Gastrocnemius medialis (tissue), 4 donors: ENCODE results near the gene UBAP1L. TPM values are rescaled to one million over a fixed set of nuclear protein-coding genes. Genes with fewer than 3 reads are reported as not detected.

Experiments used
- ATAC-seq, 2 donors: fragments of 150-250 bp; one replicate each; pipeline ENCODE4 v1.9.1; 2016
- DNase-seq, 2 donors: peaks; one replicate each; pipeline ENCODE4 v3.0.0-alpha.2; 2019
- H3K27ac ChIP-seq, 4 donors: fragments of 200-600 bp; sonication (generic); 1 replicate in 1 of 4; 2 replicates in 3 of 4; pipeline ENCODE4 v1.5.1; 2016 to 2018; ENCODE audit warnings: mild to moderate bottlenecking in 2 of 4, moderate library complexity in 1 of 4
- H3K27me3 ChIP-seq, 3 donors: fragments of 200-600 bp; sonication (generic) in 2 of 3; 1 replicate in 1 of 3; 2 replicates in 2 of 3; pipeline versions ENCODE4 v1.5.1 to v1.6.0; 2016 to 2019; ENCODE audit warnings: mild to moderate bottlenecking in 1 of 3, moderate library complexity in 1 of 3
- H3K36me3 ChIP-seq, 2 donors: fragments of 200-600 bp; sonication (generic) in 1 of 2; one replicate each; pipeline ENCODE4 v1.5.1; 2017 to 2018
- H3K4me1 ChIP-seq, 2 donors: fragments of 200-600 bp; sonication (generic) in 1 of 2; one replicate each; pipeline ENCODE4 v1.5.1; 2016 to 2017; ENCODE audit warnings: mild to moderate bottlenecking in 2 of 2
- H3K4me3 ChIP-seq, 4 donors: fragments of 200-600 bp; sonication (generic) in 3 of 4; 1 replicate in 1 of 4; 2 replicates in 3 of 4; pipeline ENCODE4 v1.5.1; 2016 to 2019; ENCODE audit warnings: mild to moderate bottlenecking in 2 of 4
- H3K9me3 ChIP-seq, 3 donors: fragments of 200-600 bp; sonication (generic) in 2 of 3; 1 replicate in 1 of 3; 2 replicates in 2 of 3; pipeline ENCODE4 v1.5.1; 2016 to 2019
- CTCF ChIP-seq, 5 experiments: fragments of 450-650 bp in 3 of 5; fragments of 200-600 bp in 2 of 5; sonication (generic) in 2 of 5; IDR thresholded peaks in 4 of 5; conservative IDR thresholded peaks in 1 of 5; 1 replicate in 4 of 5; 2 replicates in 1 of 5; pipeline ENCODE4 v1.5.1; 2016 to 2019; ENCODE audit warnings: antibody characterized with exemption in 5 of 5, mild to moderate bottlenecking in 3 of 5, moderate library complexity in 3 of 5
- POLR2A ChIP-seq, 2 donors: fragments of 450-650 bp; IDR thresholded peaks; one replicate each; pipeline ENCODE4 v1.6.1; 2017; ENCODE audit warnings: antibody characterized with exemption in 2 of 2, mild to moderate bottlenecking in 2 of 2, moderate library complexity in 2 of 2
- in situ Hi-C, 4 donors: fragments of 200-750 bp; cut with MboI; loops; one replicate each; pipeline versions ENCODE4 v1.15.0 to v1.8.0; 2017; ENCODE audit warnings: low sequenced_read_pairs in 4 of 4
- intact Hi-C: fragments of 100-400 bp; cut with DNase I; formaldehyde crosslinking; loops from one replicate; pipeline ENCODE4 v1.15.1; 2023; ENCODE audit warnings: low total_unique reads
- total RNA-seq, 4 donors: library from RNA; depleted of rRNA; stranded (reverse); fragments of >200 nt; gene quantifications; one replicate each; pipeline versions ENCODE4 v1.1.0 to v1.2.3, GENCODE V29; 2016

Gene UBAP1L
- total RNA-seq, 4 donors from 2014 or later: 0.65 to 3.3 (median 1.4) TPM

- peaks cover 19% of the 10 kb centered on the region in 2 donors for H3K4me1 ChIP-seq
- no peak overlapping the region for H3K4me3 ChIP-seq
- intact Hi-C loops: no loop called here
- H3K36me3 ChIP-seq: no peaks in the 10 kb centered on the region
- DNase-seq (no peak), ATAC-seq (no peak)
- no peaks in the 10 kb centered on the region for H3K27me3 ChIP-seq
- in situ Hi-C loops: loop anchor here in 1 of 4 donors (10.0 kb wide), 1 partner anchor 47 kb away; no protein-coding TSS in a partner anchor
- H3K27ac ChIP-seq: peak overlapping the region in 1 of 4 donors; percentile 9
- TF ChIP-seq POLR2A (IDR thresholded peaks at IDR 0.05) (no peak), CTCF (IDR thresholded peaks at IDR 0.05 in 4 of 5, conservative IDR thresholded peaks at IDR 0.05 in 1 of 5) (no peak)
- H3K9me3 ChIP-seq: no peaks in the 10 kb centered on the region
These were observed 33.2 kb downstream of the UBAP1L start for GRCh38 chr15:65081758-65082157.

GRCh38 chr15:65081270-65081669 lies 33.7 kb downstream of the UBAP1L start:
- DNase-seq (no peak), ATAC-seq (no peak)
- no peaks in the 10 kb centered on the region for H3K27me3 ChIP-seq
- intact Hi-C loops (no loop called here), in situ Hi-C loops (loop anchor here in 1 of 4 donors (10.0 kb wide), 1 partner anchor 46 kb away; no protein-coding TSS in a partner anchor)
- peaks cover 21 to 24% of the 10 kb centered on the region in 2 donors for H3K4me1 ChIP-seq
- no peaks in the 10 kb centered on the region for H3K9me3 ChIP-seq
- TF ChIP-seq CTCF (IDR thresholded peaks at IDR 0.05 in 4 of 5, conservative IDR thresholded peaks at IDR 0.05 in 1 of 5) (no peak), POLR2A (IDR thresholded peaks at IDR 0.05) (no peak)
- H3K36me3 ChIP-seq: no peaks in the 10 kb centered on the region
- no peak overlapping the region for H3K4me3 ChIP-seq
- H3K27ac ChIP-seq: peak overlapping the region in 1 of 4 donors; percentile 9

- TF ChIP-seq POLR2A (IDR thresholded peaks at IDR 0.05) (no peak), CTCF (IDR thresholded peaks at IDR 0.05 in 4 of 5, conservative IDR thresholded peaks at IDR 0.05 in 1 of 5) (no peak)
- H3K27me3 ChIP-seq: no peaks in the 10 kb centered on the region
- H3K4me1 ChIP-seq: peaks cover 19 to 25% of the 10 kb centered on the region in 2 donors
- no peaks in the 10 kb centered on the region for H3K36me3 ChIP-seq
- intact Hi-C loops: no loop called here
- H3K4me3 ChIP-seq: no peak overlapping the region
- DNase-seq (no peak), ATAC-seq (no peak)
- in situ Hi-C loops: no loop called here
- H3K9me3 ChIP-seq: no peaks in the 10 kb centered on the region
- no peak overlapping the region for H3K27ac ChIP-seq
These were observed 35.4 kb downstream of the UBAP1L start for GRCh38 chr15:65079580-65079979.

DNA sequence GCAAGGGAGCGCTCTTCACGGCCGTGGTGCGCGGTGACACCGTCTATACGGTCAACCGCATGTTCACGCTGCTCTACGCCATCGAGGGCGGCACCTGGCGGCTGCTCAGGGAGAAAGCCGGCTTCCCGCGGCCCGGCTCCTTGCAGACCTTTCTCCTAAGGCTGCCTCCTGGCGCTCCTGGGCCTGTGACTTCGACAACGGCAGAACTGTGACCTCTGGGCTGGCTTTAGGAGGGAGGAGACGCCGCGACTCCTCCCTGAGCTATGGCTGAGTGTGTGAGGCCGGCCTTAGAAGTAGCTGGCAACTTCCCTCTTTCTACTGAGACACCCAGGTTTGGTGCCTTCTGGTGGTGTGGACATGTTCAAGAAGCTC lies 37.0 kb downstream of the UBAP1L start:
- Histone ChIP-seq H3K27me3 (no peaks in the 10 kb centered on the region), H3K4me3 (peak overlapping the region; percentile 7 to 46 (median 26)), H3K4me1 (peaks cover 21 to 24% of the 10 kb centered on the region in 2 donors), H3K9me3 (no peaks in the 10 kb centered on the region), H3K36me3 (no peaks in the 10 kb centered on the region), H3K27ac (peak overlapping the region; percentile 37 to 93 (median 88))
- ATAC-seq (peak; percentile 63 to 64), DNase-seq (peak; percentile 61 to 73)
- in situ Hi-C loops: no loop called here
- intact Hi-C loops: loop anchor here (1.0 kb wide), 1 partner anchor 24 kb away; no protein-coding TSS in a partner anchor
- TF ChIP-seq POLR2A (IDR thresholded peaks at IDR 0.05) (no peak), CTCF (IDR thresholded peaks at IDR 0.05 in 4 of 5, conservative IDR thresholded peaks at IDR 0.05 in 1 of 5) (peak; percentile 49 to 80 (median 66))
